ENCODE measurements around the gene ZNF385D. TPM values are rescaled to one million over a fixed set of nuclear protein-coding genes. Genes with fewer than 3 reads are reported as not detected.

ZNF385D gene
- total and polyA plus RNA-seq, 2 of the 13 experiments (the other 11 are each of a cell fraction or from before 2014, with no cell fraction given): not detected

- TF ChIP-seq KAT2B (IDR thresholded peaks at IDR 0.05; ENCODE audit: borderline replicate concordance, low read depth, low read length): no peak
- TF ChIP-seq MIER3 (CRISPR knock-in tag; IDR thresholded peaks at IDR 0.05; ENCODE audit: borderline replicate concordance): no peak
- TF ChIP-seq ZHX2 (IDR thresholded peaks at IDR 0.05; ENCODE audit: low read depth): no peak
- TF ChIP-seq ZHX2 (CRISPR knock-in tag; IDR thresholded peaks at IDR 0.05; ENCODE audit: borderline replicate concordance): no peak
- TF ChIP-seq AKNA (CRISPR knock-in tag; IDR thresholded peaks at IDR 0.05; ENCODE audit: borderline replicate concordance): no peak
- no peak for TF ChIP-seq NR2F2 (IDR thresholded peaks at IDR 0.05; ENCODE audit: borderline replicate concordance, low read depth)
- no peak for TF ChIP-seq PHB2 (IDR thresholded peaks at IDR 0.05; ENCODE audit: partially characterized antibody)
Measured at GRCh38 chr3:21517184-21517583, 233.8 kb downstream of the ZNF385D start (continued).

All from HepG2 (cell line).